LHCN-M2 (cell line): Measurements from ENCODE around the gene VCP. TPM values are rescaled to one million over a fixed set of nuclear protein-coding genes. Genes with fewer than 3 reads are reported as not detected.
A peak's percentile ranks its signal among the peaks of the same experiment; 100 is the strongest.

ENCODE experiments used
- DNase-seq: peaks from one replicate; pipeline ENCODE4 v3.0.0-alpha.2; 2012; ENCODE audit warnings: low read depth
- total RNA-seq: library from RNA; depleted of rRNA; stranded (reverse); fragments of >200 nt; gene quantifications from 2 replicates; pipeline ENCODE4 v1.2.3, GENCODE V29; 2014

The VCP gene
- total RNA-seq, 1 experiment from 2014 or later: 294 TPM

GRCh38 chr9:35067056-35067455, 5.4 kb downstream of the VCP start:
- DNase-seq: no peak

GRCh38 chr9:35060548-35061207, 11.7 kb downstream of the VCP start:
- DNase-seq: no peak

- DNase-seq: no peak
Measured at GRCh38 chr9:35059438-35059837, 13.0 kb downstream of the VCP start.

GRCh38 chr9:35057271-35057620, 15.2 kb downstream of the VCP start:
- DNase-seq: no peak

GRCh38 chr9:35056571-35057270, 15.7 kb downstream of the VCP start:
- DNase-seq: no peak

- no peak for DNase-seq
Measured at GRCh38 chr9:35054871-35055644, 17.4 kb downstream of the VCP start.

GRCh38 chr9:35054185-35054835, 18.1 kb downstream of the VCP start:
- DNase-seq: no peak

- DNase-seq: peak; percentile 58
Measured at GRCh38 chr9:35051069-35051967, 21.1 kb downstream of the VCP start.

GRCh38 chr9:35048511-35048910, 23.9 kb downstream of the VCP start:
- DNase-seq: no peak

GRCh38 chr9:35044071-35044470, 28.4 kb downstream of the VCP start:
- DNase-seq: no peak

GRCh38 chr9:35042891-35043545, 29.4 kb downstream of the VCP start:
- DNase-seq: no peak

- DNase-seq: peak; percentile 50
Measured at GRCh38 chr9:35042081-35042604, 30.3 kb downstream of the VCP start.

GRCh38 chr9:35035851-35036701, 36.3 kb downstream of the VCP start:
- no peak for DNase-seq

GRCh38 chr9:35033101-35033500, 39.3 kb downstream of the VCP start:
- no peak for DNase-seq

- DNase-seq: no peak
Measured at GRCh38 chr9:35029852-35030251, 42.6 kb downstream of the VCP start.

GRCh38 chr9:35029241-35029640, 43.2 kb downstream of the VCP start:
- DNase-seq: no peak

GRCh38 chr9:35028341-35028740, 44.1 kb downstream of the VCP start:
- DNase-seq: no peak

GRCh38 chr9:35027860-35028259, 44.6 kb downstream of the VCP start:
- DNase-seq: peak; percentile 20

- DNase-seq: no peak
Measured at GRCh38 chr9:35027374-35027773, 45.1 kb downstream of the VCP start.
